Measurements from ENCODE around the gene DCDC2.
A peak's percentile ranks its signal among the peaks of the same experiment; 100 is the strongest.
"Not testable (repeated sequence)": the region's sequence is repeated elsewhere in the genome, so short reads cannot be mapped to it uniquely, and the experiment has no call there.

DNA sequence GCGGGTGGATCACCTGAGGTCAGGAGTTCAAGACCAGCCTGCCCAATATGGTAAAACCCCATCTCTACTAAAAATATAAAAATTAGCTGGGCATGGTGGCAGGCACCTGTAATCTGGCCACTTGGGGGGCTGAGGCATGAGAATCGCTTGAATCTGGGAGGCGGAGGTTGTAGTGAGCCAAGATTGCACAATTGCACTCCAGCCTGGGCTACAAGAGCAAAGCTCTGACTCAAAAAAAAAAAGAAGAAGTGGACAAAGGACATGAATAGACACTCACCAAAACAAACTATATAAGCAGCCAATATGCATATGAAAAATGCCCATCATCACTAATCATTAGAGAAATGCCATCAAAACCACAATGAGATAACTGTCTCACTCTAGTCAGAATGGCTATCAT is 121.1 kb downstream of the DCDC2 start:
- TF ChIP-seq, protein P1, sequence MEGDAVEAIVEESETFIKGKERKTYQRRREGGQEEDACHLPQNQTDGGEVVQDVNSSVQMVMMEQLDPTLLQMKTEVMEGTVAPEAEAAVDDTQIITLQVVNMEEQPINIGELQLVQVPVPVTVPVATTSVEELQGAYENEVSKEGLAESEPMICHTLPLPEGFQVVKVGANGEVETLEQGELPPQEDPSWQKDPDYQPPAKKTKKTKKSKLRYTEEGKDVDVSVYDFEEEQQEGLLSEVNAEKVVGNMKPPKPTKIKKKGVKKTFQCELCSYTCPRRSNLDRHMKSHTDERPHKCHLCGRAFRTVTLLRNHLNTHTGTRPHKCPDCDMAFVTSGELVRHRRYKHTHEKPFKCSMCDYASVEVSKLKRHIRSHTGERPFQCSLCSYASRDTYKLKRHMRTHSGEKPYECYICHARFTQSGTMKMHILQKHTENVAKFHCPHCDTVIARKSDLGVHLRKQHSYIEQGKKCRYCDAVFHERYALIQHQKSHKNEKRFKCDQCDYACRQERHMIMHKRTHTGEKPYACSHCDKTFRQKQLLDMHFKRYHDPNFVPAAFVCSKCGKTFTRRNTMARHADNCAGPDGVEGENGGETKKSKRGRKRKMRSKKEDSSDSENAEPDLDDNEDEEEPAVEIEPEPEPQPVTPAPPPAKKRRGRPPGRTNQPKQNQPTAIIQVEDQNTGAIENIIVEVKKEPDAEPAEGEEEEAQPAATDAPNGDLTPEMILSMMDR (IDR thresholded peaks at IDR 0.05; ENCODE audit: insufficient read depth, low read length): not testable (repeated sequence)
- not testable (repeated sequence) for TF ChIP-seq POLR2AphosphoS5, GABPA (IDR thresholded peaks at IDR 0.05; ENCODE audit: low read depth)
- TF ChIP-seq, protein P2, sequence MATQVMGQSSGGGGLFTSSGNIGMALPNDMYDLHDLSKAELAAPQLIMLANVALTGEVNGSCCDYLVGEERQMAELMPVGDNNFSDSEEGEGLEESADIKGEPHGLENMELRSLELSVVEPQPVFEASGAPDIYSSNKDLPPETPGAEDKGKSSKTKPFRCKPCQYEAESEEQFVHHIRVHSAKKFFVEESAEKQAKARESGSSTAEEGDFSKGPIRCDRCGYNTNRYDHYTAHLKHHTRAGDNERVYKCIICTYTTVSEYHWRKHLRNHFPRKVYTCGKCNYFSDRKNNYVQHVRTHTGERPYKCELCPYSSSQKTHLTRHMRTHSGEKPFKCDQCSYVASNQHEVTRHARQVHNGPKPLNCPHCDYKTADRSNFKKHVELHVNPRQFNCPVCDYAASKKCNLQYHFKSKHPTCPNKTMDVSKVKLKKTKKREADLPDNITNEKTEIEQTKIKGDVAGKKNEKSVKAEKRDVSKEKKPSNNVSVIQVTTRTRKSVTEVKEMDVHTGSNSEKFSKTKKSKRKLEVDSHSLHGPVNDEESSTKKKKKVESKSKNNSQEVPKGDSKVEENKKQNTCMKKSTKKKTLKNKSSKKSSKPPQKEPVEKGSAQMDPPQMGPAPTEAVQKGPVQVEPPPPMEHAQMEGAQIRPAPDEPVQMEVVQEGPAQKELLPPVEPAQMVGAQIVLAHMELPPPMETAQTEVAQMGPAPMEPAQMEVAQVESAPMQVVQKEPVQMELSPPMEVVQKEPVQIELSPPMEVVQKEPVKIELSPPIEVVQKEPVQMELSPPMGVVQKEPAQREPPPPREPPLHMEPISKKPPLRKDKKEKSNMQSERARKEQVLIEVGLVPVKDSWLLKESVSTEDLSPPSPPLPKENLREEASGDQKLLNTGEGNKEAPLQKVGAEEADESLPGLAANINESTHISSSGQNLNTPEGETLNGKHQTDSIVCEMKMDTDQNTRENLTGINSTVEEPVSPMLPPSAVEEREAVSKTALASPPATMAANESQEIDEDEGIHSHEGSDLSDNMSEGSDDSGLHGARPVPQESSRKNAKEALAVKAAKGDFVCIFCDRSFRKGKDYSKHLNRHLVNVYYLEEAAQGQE (IDR thresholded peaks at IDR 0.05; ENCODE audit: insufficient replicate concordance, low read depth): not testable (repeated sequence)
- TF ChIP-seq SPI1 (IDR thresholded peaks at IDR 0.05; ENCODE audit: borderline replicate concordance, low read depth): peak; percentile 63

All from HL-60 (cell line).